H1 (cell line): ENCODE results near the gene SPANXN4. TPM values are rescaled to one million over a fixed set of nuclear protein-coding genes. Genes with fewer than 3 reads are reported as not detected.

Experiments
- CTCF ChIA-PET: fragments of 300-600 bp; sonication (Branson Sonifier 250); formaldehyde crosslinking; loops from one replicate; lab custom pipeline; 2021; ENCODE audit not compliant: partially characterized antibody; lab: Charles Lee
- POLR2A ChIA-PET: fragments of 300-600 bp; sonication (Branson Sonifier 250); formaldehyde crosslinking; loops from one replicate; lab custom pipeline; 2021; ENCODE audit warnings: inconsistent platforms; ENCODE audit not compliant: partially characterized antibody; lab: Charles Lee
- DNase-seq, 2 experiments: peaks; one replicate each; pipeline versions ENCODE4 v3.0.0 to v3.0.0-alpha.2; 2010 to 2022; ENCODE audit warnings: low spot score in 2 of 2, low read depth in 1 of 2, mixed read lengths in 1 of 2
- FAIRE-seq: peaks from 2 replicates; lab custom pipeline; 2011; peaks lifted over from hg19 to GRCh38; lab: Jason Lieb, UNC
- H2AFZ ChIP-seq: 2 replicates; pipeline ENCODE4 v1.8.1; 2012; ENCODE audit warnings: low read length, inconsistent platforms
- H2AK5ac ChIP-seq: 2 replicates; pipeline ENCODE4 v1.6.1; 2013; ENCODE audit warnings: low read depth, low read length
- H2BK120ac ChIP-seq: replicated peaks from 2 replicates; pipeline ENCODE3; 2013; ENCODE audit warnings: low read depth, low read length, inconsistent platforms
- H2BK12ac ChIP-seq: 2 replicates; pipeline ENCODE4 v1.6.1; 2013; ENCODE audit warnings: low read depth, low read length
- H2BK15ac ChIP-seq: 2 replicates; pipeline ENCODE4 v1.6.1; 2013; ENCODE audit warnings: low read length
- H2BK20ac ChIP-seq: 2 replicates; pipeline ENCODE4 v1.6.1; 2013; ENCODE audit warnings: low read length
- H2BK5ac ChIP-seq: 2 replicates; pipeline ENCODE4 v1.6.1; 2013; ENCODE audit warnings: low read depth, low read length
- H3K14ac ChIP-seq: 2 replicates; pipeline ENCODE4 v1.6.1; 2013; ENCODE audit warnings: inconsistent platforms; ENCODE audit not compliant: insufficient read length
- H3K18ac ChIP-seq: 2 replicates; pipeline ENCODE4 v1.6.1; 2013; ENCODE audit warnings: low read length; ENCODE audit errors: extremely low read depth
- H3K23ac ChIP-seq: 2 replicates; pipeline ENCODE4 v1.6.1; 2013; ENCODE audit warnings: inconsistent platforms; ENCODE audit not compliant: insufficient read length
- H3K23me2 ChIP-seq: 2 replicates; pipeline ENCODE4 v1.6.1; 2013; ENCODE audit warnings: low read depth, low read length
- H3K27ac ChIP-seq: 2 replicates; pipeline ENCODE4 v1.6.1; 2011; ENCODE audit warnings: low read depth, low read length, inconsistent platforms
- H3K27me3 ChIP-seq, 4 experiments: replicated peaks in 1 of 4; 1 replicate in 1 of 4; 2 replicates in 3 of 4; pipeline versions ENCODE4 v1.6.1 to v1.8.1; 2011 to 2013; ENCODE audit warnings: low read length in 3 of 4, mild to moderate bottlenecking in 3 of 4, inconsistent platforms in 2 of 4, mixed read lengths in 2 of 4, moderate library complexity in 1 of 4; ENCODE audit not compliant: control insufficient read depth in 3 of 4, insufficient read depth in 3 of 4; ENCODE audit errors: extremely low read depth in 1 of 4
- H3K36me3 ChIP-seq, 4 experiments: 2 replicates each; pipeline versions ENCODE4 v1.6.1 to v1.8.1; 2011 to 2013; ENCODE audit warnings: mild to moderate bottlenecking in 4 of 4, low read length in 3 of 4, moderate library complexity in 2 of 4, control low read depth in 1 of 4, inconsistent platforms in 1 of 4; ENCODE audit not compliant: insufficient read depth in 4 of 4, control insufficient read depth in 2 of 4
- H3K4ac ChIP-seq: replicated peaks from 2 replicates; pipeline ENCODE3; 2013; ENCODE audit warnings: low read length, low read depth, mixed read lengths, inconsistent platforms; ENCODE audit not compliant: insufficient read length
- H3K4me1 ChIP-seq, 4 experiments: replicated peaks in 1 of 4; 1 replicate in 1 of 4; 2 replicates in 3 of 4; pipeline versions ENCODE4 v1.6.1 to v1.8.1; 2011 to 2013; ENCODE audit warnings: low read length in 3 of 4, inconsistent platforms in 2 of 4, mixed read lengths in 1 of 4; ENCODE audit not compliant: insufficient read depth in 4 of 4, control insufficient read depth in 3 of 4
- H3K4me2 ChIP-seq, 2 experiments: 2 replicates each; pipeline versions ENCODE4 v1.6.1 to v1.8.1; 2011 to 2013; ENCODE audit warnings: low read depth in 2 of 2, low read length in 2 of 2, control low read depth in 1 of 2, inconsistent platforms in 1 of 2, mild to moderate bottlenecking in 1 of 2; ENCODE audit not compliant: insufficient read depth in 1 of 2
- H3K4me3 ChIP-seq, 4 experiments: fragments of 200-600, 300-600 bp in 1 of 4; sonication (generic), shearing (Covaris generic), sonication (Bioruptor Twin) in 1 of 4; 2 replicates each; pipeline versions ENCODE4 v1.5.1 to v1.8.1; 2011 to 2016; ENCODE audit warnings: low read length in 4 of 4, low read depth in 3 of 4, control low read depth in 2 of 4, inconsistent platforms in 2 of 4, mild to moderate bottlenecking in 2 of 4, mixed read lengths in 1 of 4, moderate library complexity in 1 of 4; ENCODE audit not compliant: insufficient read depth in 2 of 4; ENCODE audit errors: extremely low read depth in 1 of 4
- H3K56ac ChIP-seq: replicated peaks from 2 replicates; pipeline ENCODE3; 2013; ENCODE audit warnings: low read depth, mild to moderate bottlenecking, mixed read lengths, low read length, inconsistent platforms; ENCODE audit not compliant: insufficient read length
- H3K79me1 ChIP-seq: 2 replicates; pipeline ENCODE4 v1.6.1; 2013; ENCODE audit warnings: low read depth, low read length, control low read depth
- H3K79me2 ChIP-seq, 2 experiments: 2 replicates each; pipeline versions ENCODE4 v1.6.1 to v1.8.1; 2012 to 2013; ENCODE audit warnings: low read length in 2 of 2, mild to moderate bottlenecking in 2 of 2, inconsistent platforms in 1 of 2; ENCODE audit not compliant: insufficient read depth in 2 of 2, control insufficient read depth in 1 of 2
- H3K9ac ChIP-seq, 4 experiments: replicated peaks in 1 of 4; 1 replicate in 1 of 4; 2 replicates in 3 of 4; pipeline versions ENCODE4 v1.6.1 to v1.8.1; 2011 to 2013; ENCODE audit warnings: low read depth in 3 of 4, low read length in 3 of 4, control low read depth in 2 of 4, mild to moderate bottlenecking in 2 of 4, moderate library complexity in 2 of 4, inconsistent platforms in 1 of 4; ENCODE audit errors: extremely low read depth in 1 of 4
- H3K9me3 ChIP-seq, 2 experiments: 2 replicates each; pipeline versions ENCODE4 v1.6.1 to v1.8.1; 2012 to 2013; ENCODE audit warnings: mild to moderate bottlenecking in 2 of 2, moderate library complexity in 2 of 2, control low read depth in 1 of 2, inconsistent platforms in 1 of 2, low read depth in 1 of 2, low read length in 1 of 2, mixed read lengths in 1 of 2; ENCODE audit not compliant: insufficient read depth in 2 of 2
- H4K20me1 ChIP-seq, 2 experiments: replicated peaks in 1 of 2; 2 replicates each; pipeline versions ENCODE3 to v1.8.1; 2011 to 2013; ENCODE audit warnings: inconsistent platforms in 2 of 2, low read length in 2 of 2, mild to moderate bottlenecking in 1 of 2; ENCODE audit not compliant: insufficient read depth in 2 of 2, control insufficient read depth in 1 of 2
- H4K5ac ChIP-seq: 2 replicates; pipeline ENCODE4 v1.6.1; 2013; ENCODE audit warnings: low read length, low read depth, mixed read lengths, inconsistent platforms; ENCODE audit not compliant: insufficient read length
- H4K8ac ChIP-seq: 2 replicates; pipeline ENCODE4 v1.8.0; 2013; ENCODE audit warnings: mild to moderate bottlenecking, moderate library complexity, low read length, inconsistent platforms; ENCODE audit not compliant: insufficient read depth; ENCODE audit errors: extremely low read depth
- H4K91ac ChIP-seq: replicated peaks from 2 replicates; pipeline ENCODE3; 2013; ENCODE audit warnings: low read length, mixed read lengths, inconsistent platforms; ENCODE audit not compliant: insufficient read length
- KDM4A ChIP-seq: IDR thresholded peaks from one replicate; pipeline ENCODE4 v1.7.1; 2012; ENCODE audit warnings: low read depth, mild to moderate bottlenecking, moderate library complexity, low read length, inconsistent platforms; ENCODE audit not compliant: severe bottlenecking
- WGBS, 2 experiments: shearing (Covaris generic) in 1 of 2; methylation state at CpG; one replicate each; pipeline versions ENCODE4 v1.1.6 to v1.1.7; 2013 to 2015; ENCODE audit warnings: low lambda C conversion rate in 2 of 2, mixed read lengths in 2 of 2, inconsistent platforms in 1 of 2, low coverage in 1 of 2, missing lambda C conversion rate in 1 of 2; ENCODE audit not compliant: insufficient replicate concordance in 2 of 2, insufficient coverage in 1 of 2, insufficient read length in 1 of 2; ENCODE audit errors: extremely low coverage in 1 of 2, missing lambda C conversion rate in 1 of 2; 5-methylcytosine and 5-hydroxymethylcytosine counted together
- polyA plus RNA-seq, 7 experiments: library from polyadenylated mRNA; depleted of rRNA in 3 of 7; stranded (reverse) in 5 of 7; unstranded in 2 of 7; fragments of >200 nt in 5 of 7; fragments of 200-250 nt in 2 of 7; gene quantifications; 1 replicate in 5 of 7; 2 replicates in 1 of 7; 4 replicates in 1 of 7; pipeline versions ENCODE4 v1.2.1 to v1.2.3, GENCODE V29; 2011 to 2013; ENCODE audit warnings: missing spikeins in 2 of 7, mixed read lengths in 2 of 7
- total RNA-seq: library from RNA; stranded (reverse); fragmentation: NEBNext Ultra II Directional; extraction: Animal tissue kit (Norgen Biotek cat#: 25700); gene quantifications from 2 replicates; pipeline ENCODE4 v1.2.1, GENCODE V29; 2021

SPANXN4 gene
- total and polyA plus RNA-seq, 2 of the 8 experiments (the other 6 are each of a cell fraction or from before 2014, with no cell fraction given), result not detected

DNA sequence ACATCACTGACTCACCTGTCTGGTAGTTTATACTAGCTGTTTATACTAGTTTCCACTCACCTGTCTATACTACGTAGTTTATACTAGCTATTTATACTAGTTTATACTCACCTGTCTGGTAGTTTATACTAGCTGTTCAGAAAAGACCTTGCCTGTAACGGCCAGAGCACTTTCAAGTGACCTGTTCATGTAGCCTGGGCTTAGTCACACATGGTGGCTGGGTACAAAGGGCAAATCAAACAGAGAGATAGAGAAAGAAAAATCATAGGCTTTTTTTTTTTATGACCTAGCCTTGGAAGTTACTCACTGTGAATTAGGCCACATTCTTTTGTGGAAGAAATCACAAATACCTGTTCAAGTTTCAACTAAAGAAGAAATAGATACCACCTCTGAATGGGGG is 30.7 kb upstream of the SPANXN4 start:
- H3K27me3 ChIP-seq, result no peaks in the 10 kb centered on the region
- no peaks in the 10 kb centered on the region for H3K9me3 ChIP-seq
- H3K18ac ChIP-seq, result no peak overlapping the region
- FAIRE-seq (no peak), DNase-seq (no peak)
- no peak overlapping the region for H4K8ac ChIP-seq
- H3K4ac ChIP-seq, result no peak overlapping the region
- no peak for TF ChIP-seq KDM4A
- H2BK15ac ChIP-seq, result no peak overlapping the region
- H3K79me2 ChIP-seq, result no peaks in the 10 kb centered on the region
- no peak overlapping the region for H4K91ac ChIP-seq
- H2BK120ac ChIP-seq, result no peak overlapping the region
- no peaks in the 10 kb centered on the region for H3K36me3 ChIP-seq
- no peak overlapping the region for H4K5ac ChIP-seq
- no peak overlapping the region for H3K4me3 ChIP-seq
- CTCF ChIA-PET, result no interaction called here
- H3K79me1 ChIP-seq, result no peaks in the 10 kb centered on the region
- no peak overlapping the region for H2BK12ac ChIP-seq
- POLR2A ChIA-PET, result no interaction called here
- H3K23me2 ChIP-seq, result no peaks in the 10 kb centered on the region
- H3K4me1 ChIP-seq, result no peaks in the 10 kb centered on the region
- H2AK5ac ChIP-seq, result no peak overlapping the region
- H3K9ac ChIP-seq, result no peak overlapping the region
- H3K27ac ChIP-seq, result no peak overlapping the region
- 93% methylated on average over 2 of the region's 2 CpGs; no CpG with 5 or more reads in 1 of the 2 experiments for WGBS, 2 experiments
- H2BK5ac ChIP-seq, result no peak overlapping the region
- H3K56ac ChIP-seq, result no peak overlapping the region
- no peak overlapping the region for H3K23ac ChIP-seq
- no peaks in the 10 kb centered on the region for H4K20me1 ChIP-seq
- no peak overlapping the region for H2AFZ ChIP-seq
- H3K14ac ChIP-seq, result no peak overlapping the region
- H2BK20ac ChIP-seq, result no peak overlapping the region
- H3K4me2 ChIP-seq, result no peak overlapping the region
